ENCODE results near the gene LSM5. TPM values are rescaled to one million over a fixed set of nuclear protein-coding genes. Genes with fewer than 3 reads are reported as not detected.

The LSM5 gene
- total and polyA plus RNA-seq, 3 donors from 2014 or later = 18.9 to 42.6 (median 19.6) TPM

- WGBS, 2 donors = 85 to 94% methylated on average over 1 of the region's 1 CpG
- H3K9me3 ChIP-seq = no peaks in the 10 kb centered on the region
Observed at GRCh38 chr7:32513210-32513609, 23.0 kb upstream of the LSM5 start.

DNA sequence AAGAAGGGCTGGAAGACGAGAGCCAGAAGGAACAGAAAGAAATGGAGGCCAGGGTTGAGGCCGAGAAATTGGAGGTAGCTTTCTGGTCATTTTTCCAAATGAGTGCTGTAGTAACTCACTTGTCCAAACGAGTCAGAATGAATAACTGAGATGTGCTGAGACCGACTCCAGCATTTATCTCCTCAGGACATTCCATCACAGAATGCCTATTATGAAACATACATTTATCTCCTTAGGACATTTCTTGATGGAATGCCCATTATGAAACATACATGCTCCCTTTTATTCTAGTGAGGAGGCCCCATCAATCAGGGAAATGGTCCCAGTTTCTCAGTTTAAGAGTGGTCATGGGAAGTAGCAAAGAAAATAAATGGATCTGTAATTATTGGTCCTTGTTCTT lies 21.6 kb upstream of the LSM5 start:
- TF ChIP-seq POLR2A (IDR thresholded peaks at IDR 0.05) (no peak), CTCF (IDR thresholded peaks at IDR 0.05) (no peak)
- Histone ChIP-seq H3K27me3 (no peaks in the 10 kb centered on the region), H3K27ac (no peak overlapping the region), H3K9me3 (no peaks in the 10 kb centered on the region), H3K36me3 (ENCODE audit: low read depth, missing control alignments) (no peaks in the 10 kb centered on the region), H3K4me3 (no peak overlapping the region), H3K4me1 (no peaks in the 10 kb centered on the region)
- intact Hi-C loops (cut with DNase I; ENCODE audit: low total_unique reads) = no loop called here
- WGBS, 2 donors = 73 to 88% methylated on average over 4 of the region's 4 CpGs
- DNase-seq = no peak

More at GRCh38 chr7:32513210-32513609, 23.0 kb upstream of the LSM5 start:
- DNase-seq = no peak
- Histone ChIP-seq H3K36me3 (ENCODE audit: low read depth, missing control alignments) (no peaks in the 10 kb centered on the region), H3K27me3 (no peaks in the 10 kb centered on the region), H3K27ac (no peak overlapping the region), H3K4me1 (no peaks in the 10 kb centered on the region), H3K4me3 (no peak overlapping the region)
- intact Hi-C loops (cut with DNase I; ENCODE audit: low total_unique reads) = no loop called here
- TF ChIP-seq CTCF (IDR thresholded peaks at IDR 0.05) = no peak
- no peak for TF ChIP-seq POLR2A (IDR thresholded peaks at IDR 0.05)

DNA sequence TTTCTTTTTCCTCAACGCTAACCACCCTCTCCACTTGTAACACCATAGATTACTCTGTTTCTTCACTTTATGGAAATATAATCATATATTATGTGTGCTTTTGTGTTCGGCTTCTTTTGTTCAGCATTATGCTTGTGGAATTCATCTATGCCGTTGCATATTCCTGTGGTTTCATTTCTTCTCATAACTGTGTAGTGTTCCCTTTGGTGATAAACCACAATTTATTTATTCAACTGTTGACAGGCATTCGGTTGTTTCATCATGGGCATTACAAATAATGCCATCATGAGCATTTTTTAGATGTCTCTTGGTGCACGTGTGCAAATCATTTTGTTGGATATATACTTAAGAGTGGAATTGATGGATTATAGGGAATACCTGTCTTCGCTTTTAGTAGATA lies 17.2 kb upstream of the LSM5 start:
- Histone ChIP-seq H3K27ac (no peak overlapping the region), H3K27me3 (no peaks in the 10 kb centered on the region), H3K4me3 (no peak overlapping the region), H3K4me1 (no peaks in the 10 kb centered on the region), H3K9me3 (no peaks in the 10 kb centered on the region), H3K36me3 (ENCODE audit: low read depth, missing control alignments) (no peaks in the 10 kb centered on the region)
- intact Hi-C loops (cut with DNase I; ENCODE audit: low total_unique reads) = no loop called here
- 92 to 97% methylated on average over 6 of the region's 6 CpGs for WGBS, 2 donors
- no peak for TF ChIP-seq POLR2A (IDR thresholded peaks at IDR 0.05)
- no peak for TF ChIP-seq CTCF (IDR thresholded peaks at IDR 0.05)
- DNase-seq = no peak

DNA sequence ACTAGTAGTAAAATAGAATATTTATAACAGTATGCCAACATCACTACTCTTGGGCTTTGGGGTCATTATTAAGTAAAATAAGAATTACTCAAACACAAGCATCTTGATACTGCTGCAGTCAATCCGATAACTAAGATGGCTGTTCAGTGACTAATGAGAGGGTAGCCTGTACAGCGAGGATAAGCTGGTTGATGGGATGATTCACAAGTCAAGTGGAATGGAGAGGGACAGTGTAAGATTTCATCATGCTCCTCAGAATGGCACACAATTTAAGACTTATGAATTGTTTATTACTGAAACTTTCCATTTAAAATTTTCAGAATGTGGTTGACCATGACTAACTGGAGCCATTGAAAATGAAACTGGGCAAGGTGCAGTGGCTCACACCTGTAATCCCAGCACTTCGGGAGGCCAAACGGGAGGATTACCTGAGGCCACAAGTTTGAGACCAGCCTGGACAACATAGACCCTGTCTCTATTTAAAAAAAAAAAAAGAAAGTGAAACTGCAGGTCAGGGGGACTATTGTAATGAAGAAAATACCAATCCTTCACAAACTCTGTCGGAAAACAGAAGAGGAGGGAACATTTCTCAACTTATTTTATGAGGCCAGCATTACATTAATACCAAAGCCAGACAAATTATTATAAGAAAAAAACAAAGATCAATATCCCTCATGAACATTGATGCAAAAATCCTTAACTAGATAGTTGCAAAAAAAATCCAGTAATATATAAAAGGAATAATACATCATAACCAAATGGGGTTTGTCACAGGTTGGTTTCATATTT lies 16.3 kb upstream of the LSM5 start:
- H3K36me3 ChIP-seq (ENCODE audit: low read depth, missing control alignments) = no peaks in the 10 kb centered on the region
- H3K4me3 ChIP-seq = no peak overlapping the region
- intact Hi-C loops (cut with DNase I; ENCODE audit: low total_unique reads) = no loop called here
- H3K9me3 ChIP-seq = no peaks in the 10 kb centered on the region
- H3K27me3 ChIP-seq = no peaks in the 10 kb centered on the region
- WGBS, 2 donors = 89 to 97% methylated on average over 5 of the region's 5 CpGs
- no peak for DNase-seq
- H3K27ac ChIP-seq = no peak overlapping the region
- no peaks in the 10 kb centered on the region for H3K4me1 ChIP-seq
- TF ChIP-seq POLR2A (IDR thresholded peaks at IDR 0.05) = no peak
- TF ChIP-seq CTCF (IDR thresholded peaks at IDR 0.05) = no peak

DNA sequence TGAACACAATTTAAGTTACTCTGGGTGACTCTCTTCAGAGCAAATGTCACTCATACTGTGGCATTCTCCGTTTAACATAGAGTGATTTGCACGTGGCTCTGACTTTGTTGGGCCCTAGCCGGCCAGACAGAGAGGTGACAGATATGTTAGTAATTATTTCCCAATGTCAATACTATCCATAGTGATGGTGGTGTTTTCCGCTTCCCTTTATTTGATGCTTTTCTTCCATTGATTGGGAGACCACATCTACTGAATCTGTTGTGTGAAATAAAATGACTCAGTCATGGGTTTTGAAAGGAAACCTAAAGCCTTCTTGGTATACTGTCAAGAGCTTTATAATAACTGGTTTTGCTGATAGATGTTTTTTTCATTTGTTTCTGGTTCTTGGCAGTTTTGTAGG lies 12.5 kb upstream of the LSM5 start:
- DNase-seq = no peak
- no peak overlapping the region for H3K27ac ChIP-seq
- intact Hi-C loops (cut with DNase I; ENCODE audit: low total_unique reads) = no loop called here
- no peaks in the 10 kb centered on the region for H3K9me3 ChIP-seq
- no peaks in the 10 kb centered on the region for H3K27me3 ChIP-seq
- H3K36me3 ChIP-seq (ENCODE audit: low read depth, missing control alignments) = no peaks in the 10 kb centered on the region
- TF ChIP-seq CTCF (IDR thresholded peaks at IDR 0.05) (no peak), POLR2A (IDR thresholded peaks at IDR 0.05) (no peak)
- WGBS, 2 donors = 71 to 83% methylated on average over 4 of the region's 4 CpGs
- H3K4me1 ChIP-seq = peaks cover 6% of the 10 kb centered on the region
- no peak overlapping the region for H3K4me3 ChIP-seq
